Measurements from ENCODE around the gene TNKS1BP1. TPM values are rescaled to one million over a fixed set of nuclear protein-coding genes. Genes with fewer than 3 reads are reported as not detected.

Gene TNKS1BP1
- polyA plus RNA-seq, 2 of the 4 experiments (the other 2 are of a cell fraction) = 35.0 to 53.1 TPM

DNA sequence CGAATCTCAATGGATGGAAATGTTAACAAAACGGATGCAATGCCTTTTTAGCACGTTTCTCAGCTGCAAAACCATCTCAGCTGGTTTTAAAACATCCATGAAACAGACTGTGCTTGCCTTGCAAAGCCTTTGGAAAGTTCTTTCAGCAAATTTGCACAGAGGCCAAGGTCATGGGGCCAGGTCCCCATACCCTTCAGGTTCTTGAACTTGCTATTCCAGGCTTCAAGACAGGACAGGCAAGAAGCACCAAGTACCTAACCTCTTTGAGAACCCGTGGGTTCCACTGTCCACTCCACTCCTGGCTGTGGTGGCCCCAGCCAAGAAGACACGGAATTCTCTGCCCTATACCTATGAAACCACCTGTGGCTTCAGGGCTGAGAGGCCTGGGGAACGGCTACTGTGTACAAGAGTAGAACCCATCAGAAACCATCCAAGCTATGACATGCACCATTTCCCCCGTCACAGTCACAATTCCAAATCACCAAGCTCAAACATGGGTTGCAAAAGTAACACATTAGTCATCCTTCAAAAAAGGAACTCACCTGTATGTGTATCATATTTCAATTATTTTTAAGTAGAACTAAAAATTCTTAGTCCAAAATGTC lies 17.0 kb downstream of the TNKS1BP1 start:
- DNase-seq (ENCODE audit: low read depth in 1 of 2, low spot score in 1 of 2) (no peak), ATAC-seq (no peak), FAIRE-seq (no peak)
- Histone ChIP-seq H3K4me2 (peak overlapping the region; percentile 10; the same call in 1 of the 3 replicates), H3K27ac (no peak overlapping the region), H3K9me3 (no peaks in the 10 kb centered on the region), H3K4me1 (peaks cover 59% of the 10 kb centered on the region), H3K4me3 (no peak overlapping the region)
- 84% methylated on average over 7 of the region's 7 CpGs for WGBS (ENCODE audit: missing lambda C conversion rate)
- ChIA-PET CTCF (interaction anchor here (1.0 to 2.1 kb wide), 4 partner anchors 9 to 59 kb away, joined by 3 to 7 read pairs (median 4); no protein-coding TSS in a partner anchor), POLR2A (interaction anchor here (0.6 kb wide), 1 partner anchor 9 kb away, joined by 3 read pairs; no protein-coding TSS in a partner anchor)
- TF ChIP-seq FOSL2 (IDR thresholded peaks at IDR 0.05) (no peak), FOSL2 (CRISPR knock-in tag; IDR thresholded peaks at IDR 0.05) (no peak), PHF8 (IDR thresholded peaks at IDR 0.05; ENCODE audit: borderline replicate concordance, low read depth) (no peak), RARB (CRISPR knock-in tag; IDR thresholded peaks at IDR 0.05) (no peak), JUNB (IDR thresholded peaks at IDR 0.05) (no peak)

DNA sequence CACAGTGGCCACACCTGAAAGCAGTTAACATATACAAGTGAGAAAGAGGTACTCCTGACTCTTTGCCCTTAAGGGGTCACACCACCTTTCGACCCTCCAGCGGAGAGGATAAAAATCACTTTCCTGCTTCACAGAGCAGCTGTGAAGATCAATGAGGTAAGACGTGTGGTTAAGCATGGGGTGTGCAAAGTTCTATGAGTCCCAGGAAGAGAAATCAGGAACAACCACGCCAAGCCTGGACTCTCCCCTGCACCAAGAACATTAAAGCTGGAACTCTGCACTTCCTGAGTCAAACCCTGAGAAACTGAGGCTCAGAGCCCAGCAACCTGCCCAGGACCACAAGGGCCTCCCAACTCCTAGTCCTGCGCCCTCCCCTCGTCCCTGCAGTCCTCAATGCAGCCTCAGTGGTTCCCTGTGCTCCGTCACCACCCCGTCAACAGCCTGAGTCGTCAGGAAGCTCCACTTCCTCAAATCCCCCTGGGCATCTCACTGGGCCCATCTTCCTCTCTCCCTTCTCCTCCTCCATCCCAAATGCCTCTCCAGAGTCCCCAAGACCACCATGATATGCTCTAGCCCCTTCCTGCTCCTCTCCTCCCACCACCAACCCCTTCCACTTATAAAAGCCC lies 17.7 kb downstream of the TNKS1BP1 start:
- TF ChIP-seq RNF2 (IDR thresholded peaks at IDR 0.05; ENCODE audit: borderline replicate concordance, low read depth) (no peak), HDAC2 (IDR thresholded peaks at IDR 0.05) (no peak), ZFP36 (IDR thresholded peaks at IDR 0.05; ENCODE audit: borderline replicate concordance, partially characterized antibody) (no peak), SMC3 (IDR thresholded peaks at IDR 0.05) (no peak), EP300 (IDR thresholded peaks at IDR 0.05) (no peak), RCOR1 (IDR thresholded peaks at IDR 0.05; ENCODE audit: low read depth, low read length) (no peak), KDM1A (IDR thresholded peaks at IDR 0.05; ENCODE audit: low read depth) (no peak), HOXA7 (CRISPR knock-in tag; IDR thresholded peaks at IDR 0.05) (no peak), PHF8 (IDR thresholded peaks at IDR 0.05; ENCODE audit: borderline replicate concordance, low read depth) (no peak), CEBPB (IDR thresholded peaks at IDR 0.05) (no peak)
- TF ChIP-seq, protein P1, sequence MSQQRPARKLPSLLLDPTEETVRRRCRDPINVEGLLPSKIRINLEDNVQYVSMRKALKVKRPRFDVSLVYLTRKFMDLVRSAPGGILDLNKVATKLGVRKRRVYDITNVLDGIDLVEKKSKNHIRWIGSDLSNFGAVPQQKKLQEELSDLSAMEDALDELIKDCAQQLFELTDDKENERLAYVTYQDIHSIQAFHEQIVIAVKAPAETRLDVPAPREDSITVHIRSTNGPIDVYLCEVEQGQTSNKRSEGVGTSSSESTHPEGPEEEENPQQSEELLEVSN (IDR thresholded peaks at IDR 0.05; ENCODE audit: borderline replicate concordance, low read depth) = no peak
- Histone ChIP-seq H3K4me2 (no peak overlapping the region), H3K4me3 (no peak overlapping the region), H3K9me3 (no peaks in the 10 kb centered on the region), H3K27ac (no peak overlapping the region), H3K4me1 (peaks cover 53% of the 10 kb centered on the region)
- no peak for ATAC-seq
- FAIRE-seq = no peak
- ChIA-PET CTCF (interaction anchor here (1.0 to 2.1 kb wide), 3 partner anchors 12 to 58 kb away, joined by 3 to 7 read pairs (median 4); no protein-coding TSS in a partner anchor), POLR2A (interaction anchor here (0.6 kb wide), 1 partner anchor 8 kb away, joined by 3 read pairs; no protein-coding TSS in a partner anchor)
- no peak for DNase-seq (ENCODE audit: low read depth in 1 of 2, low spot score in 1 of 2)
- 87% methylated on average over 9 of the region's 9 CpGs for WGBS (ENCODE audit: missing lambda C conversion rate)

DNA sequence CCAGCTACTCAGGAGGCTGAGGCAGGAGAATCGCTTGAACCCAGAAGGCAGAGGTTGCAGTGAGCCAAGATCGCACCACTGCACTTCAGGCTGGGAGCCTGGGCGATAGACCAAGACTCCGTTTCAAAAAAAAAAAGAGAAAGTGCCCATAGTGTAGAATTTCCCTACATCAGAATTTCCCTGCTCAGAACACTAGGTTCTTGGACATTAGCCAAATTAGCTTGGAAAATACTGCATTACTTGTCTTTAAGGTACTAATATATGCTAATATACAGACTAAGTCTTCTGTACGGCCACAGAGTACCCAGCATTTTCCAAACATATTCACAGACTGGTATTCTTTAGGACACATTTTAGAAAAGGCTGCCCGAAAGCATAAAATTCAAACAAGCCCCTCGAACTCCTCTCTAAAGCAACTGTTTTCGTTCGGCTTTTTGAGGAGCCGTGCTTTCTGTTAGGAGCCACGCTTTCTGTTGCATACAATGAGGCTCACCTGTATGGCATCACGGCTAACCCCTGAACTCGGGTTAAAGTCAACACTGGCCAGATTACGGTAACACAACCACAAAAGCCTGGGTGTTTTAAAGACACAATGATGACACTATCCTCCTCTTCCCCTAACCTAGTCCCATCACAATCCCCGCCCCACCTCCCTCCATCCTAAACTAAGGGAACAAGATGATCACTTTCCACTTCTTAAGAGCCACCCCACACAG lies 18.4 kb downstream of the TNKS1BP1 start:
- H3K4me3 ChIP-seq = no peak overlapping the region
- CTCF ChIA-PET = interaction anchor here (1.7 kb wide), 1 partner anchor 8 kb away, joined by 4 read pairs; no protein-coding TSS in a partner anchor
- H3K27ac ChIP-seq = no peak overlapping the region
- WGBS (ENCODE audit: missing lambda C conversion rate) = 90% methylated on average over 15 of the region's 15 CpGs
- no peaks in the 10 kb centered on the region for H3K9me3 ChIP-seq
- H3K4me2 ChIP-seq = no peak overlapping the region
- no peak for TF ChIP-seq CHD2 (IDR thresholded peaks at IDR 0.05; ENCODE audit: low read length, partially characterized antibody)
- no peak for TF ChIP-seq JUN (IDR thresholded peaks at IDR 0.05)
- TF ChIP-seq, protein P2, sequence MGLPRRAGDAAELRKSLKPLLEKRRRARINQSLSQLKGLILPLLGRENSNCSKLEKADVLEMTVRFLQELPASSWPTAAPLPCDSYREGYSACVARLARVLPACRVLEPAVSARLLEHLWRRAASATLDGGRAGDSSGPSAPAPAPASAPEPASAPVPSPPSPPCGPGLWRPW (IDR thresholded peaks at IDR 0.05) = no peak
- no peak for TF ChIP-seq EHMT2 (IDR thresholded peaks at IDR 0.05; ENCODE audit: low read depth)
- no peak for TF ChIP-seq KDM5A (IDR thresholded peaks at IDR 0.05)
- TF ChIP-seq ZNF302 (CRISPR knock-in tag; IDR thresholded peaks at IDR 0.05) = no peak
- no peak for TF ChIP-seq MAFK (IDR thresholded peaks at IDR 0.05; ENCODE audit: partially characterized antibody)
- no peak for TF ChIP-seq RARB (CRISPR knock-in tag; IDR thresholded peaks at IDR 0.05)
- no peak for TF ChIP-seq ESRRA (IDR thresholded peaks at IDR 0.05; ENCODE audit: borderline replicate concordance, low read length)
- TF ChIP-seq PHF8 (IDR thresholded peaks at IDR 0.05; ENCODE audit: borderline replicate concordance, low read depth) = no peak
- TF ChIP-seq CEBPB (IDR thresholded peaks at IDR 0.05) = no peak
- TF ChIP-seq HEYL (CRISPR knock-in tag; IDR thresholded peaks at IDR 0.05) = no peak
- TF ChIP-seq, protein P3, sequence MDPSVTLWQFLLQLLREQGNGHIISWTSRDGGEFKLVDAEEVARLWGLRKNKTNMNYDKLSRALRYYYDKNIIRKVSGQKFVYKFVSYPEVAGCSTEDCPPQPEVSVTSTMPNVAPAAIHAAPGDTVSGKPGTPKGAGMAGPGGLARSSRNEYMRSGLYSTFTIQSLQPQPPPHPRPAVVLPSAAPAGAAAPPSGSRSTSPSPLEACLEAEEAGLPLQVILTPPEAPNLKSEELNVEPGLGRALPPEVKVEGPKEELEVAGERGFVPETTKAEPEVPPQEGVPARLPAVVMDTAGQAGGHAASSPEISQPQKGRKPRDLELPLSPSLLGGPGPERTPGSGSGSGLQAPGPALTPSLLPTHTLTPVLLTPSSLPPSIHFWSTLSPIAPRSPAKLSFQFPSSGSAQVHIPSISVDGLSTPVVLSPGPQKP (IDR thresholded peaks at IDR 0.05; ENCODE audit: low read depth, low read length) = no peak
- TF ChIP-seq, protein P4, sequence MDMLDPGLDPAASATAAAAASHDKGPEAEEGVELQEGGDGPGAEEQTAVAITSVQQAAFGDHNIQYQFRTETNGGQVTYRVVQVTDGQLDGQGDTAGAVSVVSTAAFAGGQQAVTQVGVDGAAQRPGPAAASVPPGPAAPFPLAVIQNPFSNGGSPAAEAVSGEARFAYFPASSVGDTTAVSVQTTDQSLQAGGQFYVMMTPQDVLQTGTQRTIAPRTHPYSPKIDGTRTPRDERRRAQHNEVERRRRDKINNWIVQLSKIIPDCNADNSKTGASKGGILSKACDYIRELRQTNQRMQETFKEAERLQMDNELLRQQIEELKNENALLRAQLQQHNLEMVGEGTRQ (IDR thresholded peaks at IDR 0.05) = no peak
- TF ChIP-seq RNF2 (IDR thresholded peaks at IDR 0.05; ENCODE audit: borderline replicate concordance, low read depth) = no peak
- TF ChIP-seq ZSCAN20 (CRISPR knock-in tag; IDR thresholded peaks at IDR 0.05) = no peak
- TF ChIP-seq, protein P5, sequence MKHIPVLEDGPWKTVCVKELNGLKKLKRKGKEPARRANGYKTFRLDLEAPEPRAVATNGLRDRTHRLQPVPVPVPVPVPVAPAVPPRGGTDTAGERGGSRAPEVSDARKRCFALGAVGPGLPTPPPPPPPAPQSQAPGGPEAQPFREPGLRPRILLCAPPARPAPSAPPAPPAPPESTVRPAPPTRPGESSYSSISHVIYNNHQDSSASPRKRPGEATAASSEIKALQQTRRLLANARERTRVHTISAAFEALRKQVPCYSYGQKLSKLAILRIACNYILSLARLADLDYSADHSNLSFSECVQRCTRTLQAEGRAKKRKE (CRISPR knock-in tag; IDR thresholded peaks at IDR 0.05; ENCODE audit: low read depth) = no peak
- TF ChIP-seq JUNB (IDR thresholded peaks at IDR 0.05) = no peak
- TF ChIP-seq CBX2 (IDR thresholded peaks at IDR 0.05; ENCODE audit: borderline replicate concordance, low read depth) = no peak
- ATAC-seq = no peak
- no peak for FAIRE-seq
- DNase-seq (ENCODE audit: low read depth in 1 of 2, low spot score in 1 of 2) = no peak
- H3K4me1 ChIP-seq = peaks cover 47% of the 10 kb centered on the region
- POLR2A ChIA-PET = no interaction called here

Data from A549 (cell line).